ENCODE measurements around the gene PTMS.
A peak's percentile ranks its signal among the peaks of the same experiment; 100 is the strongest.

The PTMS gene

DNA sequence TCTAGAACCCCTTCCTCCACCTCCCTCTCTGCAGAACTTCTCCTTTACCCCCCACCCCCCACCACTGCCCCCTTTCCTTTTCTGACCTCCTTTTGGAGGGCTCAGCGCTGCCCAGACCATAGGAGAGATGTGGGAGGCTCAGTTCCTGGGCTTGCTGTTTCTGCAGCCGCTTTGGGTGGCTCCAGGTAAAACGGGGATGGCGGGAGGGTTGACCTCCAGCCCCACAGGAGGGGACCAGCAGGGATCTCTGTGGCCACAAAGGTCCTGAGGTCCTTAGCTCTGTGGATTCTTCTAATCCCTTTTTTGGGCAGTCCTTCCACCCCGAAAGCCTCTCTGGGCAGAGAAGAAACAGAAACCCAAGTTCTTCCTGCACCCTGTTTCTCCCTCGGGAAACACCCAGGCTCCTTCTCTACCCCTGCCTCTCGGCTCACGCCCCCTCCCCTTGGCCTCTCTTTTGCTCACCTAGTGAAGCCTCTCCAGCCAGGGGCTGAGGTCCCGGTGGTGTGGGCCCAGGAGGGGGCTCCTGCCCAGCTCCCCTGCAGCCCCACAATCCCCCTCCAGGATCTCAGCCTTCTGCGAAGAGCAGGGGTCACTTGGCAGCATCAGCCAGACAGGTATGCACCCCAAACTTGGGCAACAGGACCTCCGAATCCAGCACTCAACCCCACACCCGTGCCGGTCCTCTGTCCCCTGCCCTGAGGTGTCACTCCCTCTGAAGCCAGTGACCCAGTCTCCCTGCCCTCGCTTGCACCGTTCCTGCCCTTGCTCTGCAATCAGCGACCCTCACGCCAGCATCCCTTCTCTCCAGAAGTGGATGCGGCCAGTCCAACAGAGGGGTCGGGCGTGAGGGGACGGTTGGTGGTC, 6.8 kb downstream of the PTMS start:
- DNase-seq, result no peak

DNA sequence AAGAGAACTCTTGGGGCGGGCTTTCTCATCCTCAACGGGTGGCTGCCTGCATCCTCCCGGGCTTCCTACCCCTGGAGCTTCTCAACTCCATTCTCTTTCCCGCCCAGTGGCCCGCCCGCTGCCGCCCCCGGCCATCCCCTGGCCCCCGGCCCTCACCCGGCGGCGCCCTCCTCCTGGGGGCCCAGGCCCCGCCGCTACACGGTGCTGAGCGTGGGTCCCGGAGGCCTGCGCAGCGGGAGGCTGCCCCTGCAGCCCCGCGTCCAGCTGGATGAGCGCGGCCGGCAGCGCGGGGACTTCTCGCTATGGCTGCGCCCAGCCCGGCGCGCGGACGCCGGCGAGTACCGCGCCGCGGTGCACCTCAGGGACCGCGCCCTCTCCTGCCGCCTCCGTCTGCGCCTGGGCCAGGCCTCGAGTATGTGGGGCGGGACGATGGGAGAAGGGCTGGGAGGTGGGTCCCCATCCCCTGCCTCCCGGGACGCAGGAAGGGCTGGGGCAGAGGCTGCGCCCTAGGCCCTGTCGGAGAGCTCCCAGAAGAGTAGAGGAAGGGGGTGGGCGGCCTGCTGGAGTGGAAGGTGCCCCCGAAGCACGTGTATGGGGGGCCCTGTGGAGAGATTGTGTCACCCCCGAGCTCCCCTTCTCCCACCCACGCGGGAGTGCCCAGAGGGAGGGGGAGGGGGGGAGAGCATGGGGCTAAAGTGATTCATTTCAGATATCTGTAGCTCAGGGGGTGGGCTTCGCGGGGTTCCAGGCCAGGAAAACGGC, 7.6 kb downstream of the PTMS start:
- DNase-seq, result peak; percentile 44

DNA sequence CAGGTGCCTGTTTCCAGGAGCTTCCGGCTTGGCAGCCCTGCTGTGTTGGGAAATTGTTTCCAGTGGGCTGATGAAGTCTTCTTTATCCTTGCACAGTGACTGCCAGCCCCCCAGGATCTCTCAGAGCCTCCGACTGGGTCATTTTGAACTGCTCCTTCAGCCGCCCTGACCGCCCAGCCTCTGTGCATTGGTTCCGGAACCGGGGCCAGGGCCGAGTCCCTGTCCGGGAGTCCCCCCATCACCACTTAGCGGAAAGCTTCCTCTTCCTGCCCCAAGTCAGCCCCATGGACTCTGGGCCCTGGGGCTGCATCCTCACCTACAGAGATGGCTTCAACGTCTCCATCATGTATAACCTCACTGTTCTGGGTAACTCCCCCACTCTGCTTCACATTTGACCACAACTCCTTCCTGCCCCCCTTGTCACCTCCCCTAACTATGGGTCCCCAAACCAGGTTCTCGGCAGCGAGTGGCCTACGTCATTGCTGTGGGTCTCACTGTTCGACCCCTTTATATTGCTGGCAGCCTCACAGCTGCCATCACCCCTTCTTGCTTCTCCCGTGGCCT, 8.4 kb downstream of the PTMS start:
- DNase-seq, result no peak

DNA sequence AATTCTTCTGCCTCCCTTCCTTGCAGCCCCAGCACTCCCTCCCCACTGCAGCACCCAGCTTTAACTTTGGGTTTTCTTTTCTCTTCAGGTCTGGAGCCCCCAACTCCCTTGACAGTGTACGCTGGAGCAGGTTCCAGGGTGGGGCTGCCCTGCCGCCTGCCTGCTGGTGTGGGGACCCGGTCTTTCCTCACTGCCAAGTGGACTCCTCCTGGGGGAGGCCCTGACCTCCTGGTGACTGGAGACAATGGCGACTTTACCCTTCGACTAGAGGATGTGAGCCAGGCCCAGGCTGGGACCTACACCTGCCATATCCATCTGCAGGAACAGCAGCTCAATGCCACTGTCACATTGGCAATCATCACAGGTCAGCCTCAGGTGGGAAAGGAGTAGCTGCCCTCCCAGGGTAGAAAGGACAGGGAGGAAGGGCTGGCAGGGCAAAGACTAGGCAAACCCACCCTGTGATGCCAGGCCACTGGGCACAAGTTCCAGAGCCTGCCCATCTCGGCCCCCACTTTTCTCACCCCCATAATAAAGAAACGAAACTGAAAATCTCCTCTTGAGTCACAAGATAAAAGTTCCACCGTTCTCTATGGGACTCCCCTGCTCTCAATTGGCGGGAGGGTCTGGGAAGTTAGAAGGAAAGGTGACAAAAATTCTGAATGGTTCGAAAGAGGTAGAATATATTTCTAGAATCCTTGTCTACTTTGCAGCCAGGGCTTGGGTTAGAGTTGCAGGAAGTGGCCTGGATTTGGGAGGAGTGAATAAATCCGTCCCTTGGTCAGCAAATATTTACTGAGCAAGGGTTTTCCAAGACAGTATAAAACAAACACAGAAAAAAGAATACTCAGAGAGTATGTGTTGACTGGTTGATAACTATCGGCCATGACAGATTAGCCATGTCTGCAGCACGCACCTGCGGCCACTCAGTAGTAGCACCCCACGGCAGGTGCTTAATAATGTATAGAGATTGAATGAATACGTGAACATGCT, 9.3 kb downstream of the PTMS start:
- DNase-seq, result no peak

DNA sequence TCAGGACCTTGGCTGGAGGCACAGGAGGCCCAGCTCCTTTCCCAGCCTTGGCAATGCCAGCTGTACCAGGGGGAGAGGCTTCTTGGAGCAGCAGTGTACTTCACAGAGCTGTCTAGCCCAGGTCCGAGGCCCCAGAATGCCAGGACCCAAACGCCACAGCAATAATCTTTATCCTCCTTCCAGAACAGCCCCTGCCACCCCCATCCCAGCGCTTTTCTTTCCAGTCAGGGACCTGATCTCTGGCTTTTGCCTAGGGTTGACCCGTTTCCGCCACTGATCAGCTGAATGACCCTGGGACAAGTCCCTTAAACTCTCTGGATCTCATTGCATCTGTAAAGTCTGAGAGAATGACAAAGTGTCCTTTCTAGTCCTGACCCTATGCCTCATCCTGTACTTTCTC, 11.2 kb downstream of the PTMS start:
- no peak for DNase-seq

DNA sequence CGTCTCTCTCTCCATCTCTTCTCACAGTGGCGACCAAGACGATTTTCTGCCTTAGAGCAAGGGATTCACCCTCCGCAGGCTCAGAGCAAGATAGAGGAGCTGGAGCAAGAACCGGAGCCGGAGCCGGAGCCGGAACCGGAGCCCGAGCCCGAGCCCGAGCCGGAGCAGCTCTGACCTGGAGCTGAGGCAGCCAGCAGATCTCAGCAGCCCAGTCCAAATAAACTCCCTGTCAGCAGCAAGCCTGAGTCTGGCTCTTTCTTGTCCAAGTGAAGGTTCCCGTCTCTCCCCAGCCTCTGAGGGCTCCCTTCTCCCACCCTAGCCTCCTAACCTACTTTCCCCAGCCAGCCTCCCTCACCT, 12.0 kb downstream of the PTMS start:
- DNase-seq, result no peak

DNA sequence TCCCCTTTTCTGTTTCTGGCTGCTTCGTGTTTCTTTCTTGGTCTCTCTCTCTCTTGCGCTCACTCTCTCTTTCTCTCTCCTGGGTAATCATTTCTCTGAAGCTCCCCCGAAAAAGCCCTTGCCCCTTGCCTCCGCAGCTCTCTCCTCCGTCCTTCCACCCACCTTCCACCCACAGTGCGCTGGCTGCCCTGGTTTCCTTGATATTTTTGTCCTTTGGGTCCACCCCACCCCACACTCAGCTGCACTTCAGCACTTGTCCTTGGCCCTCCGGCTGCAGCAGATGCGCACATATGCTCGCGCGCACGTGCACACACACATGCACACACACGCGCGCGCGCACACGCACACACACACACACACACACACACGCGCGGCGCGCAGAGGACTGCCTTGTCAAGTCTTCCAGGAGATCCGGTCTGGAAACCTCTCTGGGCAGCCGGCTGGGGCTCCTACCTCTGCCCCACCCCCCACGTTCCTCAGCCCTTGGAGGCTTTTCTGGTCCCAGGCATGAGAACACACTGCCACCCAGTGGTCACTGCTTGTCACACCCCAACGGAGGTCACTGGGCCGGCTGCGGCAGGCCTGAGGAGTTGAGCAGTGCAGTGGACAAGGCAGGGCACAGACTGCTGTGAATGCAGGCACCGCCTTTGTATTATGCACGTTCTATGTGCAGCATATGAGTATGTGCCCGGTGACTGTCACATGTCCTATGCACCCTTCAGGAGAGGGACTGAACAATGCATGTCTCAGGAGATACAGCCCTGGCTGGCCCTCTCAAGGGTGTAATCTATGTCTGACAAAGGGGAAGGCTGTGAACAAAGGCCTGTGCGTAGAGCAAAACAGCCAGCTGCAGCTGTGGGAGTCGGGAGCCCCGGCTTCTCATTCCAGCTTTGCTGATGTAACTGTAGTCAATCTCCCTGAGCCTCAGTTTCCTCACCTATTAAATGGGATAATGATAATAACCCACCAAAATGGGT, 12.7 kb downstream of the PTMS start:
- DNase-seq, result peak; percentile 86

DNA sequence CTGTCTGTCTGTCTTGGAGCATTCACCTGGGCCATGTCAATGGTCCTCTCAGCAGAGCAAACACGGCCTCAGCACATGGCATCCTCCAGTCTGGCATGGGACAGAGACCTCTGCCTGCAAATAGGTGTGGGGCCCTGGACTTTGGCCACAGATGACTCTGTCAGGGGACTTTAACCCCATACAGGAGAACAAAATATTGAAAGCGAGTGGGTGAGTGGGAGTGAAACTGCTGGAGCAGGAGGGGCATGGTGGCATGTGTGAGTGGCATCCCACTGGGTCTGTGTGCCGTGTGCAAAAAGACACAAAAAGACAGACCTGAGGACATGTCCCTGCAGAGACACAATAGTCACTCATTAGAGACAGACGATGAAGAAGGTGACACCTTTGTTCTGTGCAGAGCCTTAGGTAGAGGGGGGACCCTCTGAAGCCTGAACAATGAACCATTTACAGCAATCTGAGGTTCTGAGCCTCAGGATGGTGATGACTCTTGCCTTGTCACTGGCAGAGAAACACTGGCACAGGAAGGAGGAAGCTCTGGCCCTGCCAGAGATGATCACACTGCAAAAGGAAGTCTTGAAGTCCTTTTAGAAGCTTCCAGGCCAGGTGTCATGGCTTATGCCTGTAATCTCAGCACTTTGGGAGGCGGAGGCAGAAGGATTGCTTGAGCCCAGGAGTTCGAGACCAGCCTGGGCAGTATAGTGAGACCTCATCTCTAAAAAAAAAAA, 13.7 kb downstream of the PTMS start:
- DNase-seq, result no peak

DNA sequence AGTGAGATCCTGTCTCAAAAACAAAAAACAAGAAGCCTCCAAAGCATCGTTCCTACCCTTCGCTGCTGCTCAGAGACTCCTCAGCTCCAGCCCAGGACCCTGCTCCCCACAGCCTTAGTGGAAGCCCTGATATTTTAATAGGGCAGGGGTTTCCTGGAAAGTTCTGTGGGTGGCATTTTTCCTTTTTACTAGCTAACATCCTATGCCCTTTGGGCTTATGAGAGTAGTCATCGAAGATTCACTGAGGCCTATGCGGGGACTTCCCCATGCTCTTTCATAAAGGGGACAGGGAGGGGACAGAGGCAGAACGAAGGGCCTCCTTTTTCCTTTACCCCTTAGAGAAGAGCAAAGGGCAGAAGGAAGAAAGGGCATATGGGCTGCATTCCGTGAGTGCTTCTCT, 14.4 kb downstream of the PTMS start:
- DNase-seq, result no peak

DNA sequence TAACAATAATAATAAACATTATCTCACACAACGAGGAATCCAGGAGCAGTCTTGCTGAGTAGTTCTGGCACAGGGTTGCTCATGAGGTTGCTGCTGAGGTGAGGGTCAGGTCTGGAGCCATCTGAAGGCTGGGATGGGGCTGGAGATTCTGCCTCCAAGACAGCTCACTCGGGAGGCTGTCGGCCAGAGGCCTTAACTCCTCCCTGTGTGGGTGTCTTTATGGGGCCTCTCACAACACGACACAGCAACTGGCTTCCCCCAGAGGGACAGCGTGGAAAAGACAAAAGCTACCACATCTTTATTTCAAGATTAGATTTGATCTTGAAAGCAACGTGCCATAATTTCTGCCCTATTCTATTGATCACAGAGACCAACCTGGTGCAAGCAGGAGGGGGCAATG, 16.0 kb downstream of the PTMS start:
- no peak for DNase-seq

DNA sequence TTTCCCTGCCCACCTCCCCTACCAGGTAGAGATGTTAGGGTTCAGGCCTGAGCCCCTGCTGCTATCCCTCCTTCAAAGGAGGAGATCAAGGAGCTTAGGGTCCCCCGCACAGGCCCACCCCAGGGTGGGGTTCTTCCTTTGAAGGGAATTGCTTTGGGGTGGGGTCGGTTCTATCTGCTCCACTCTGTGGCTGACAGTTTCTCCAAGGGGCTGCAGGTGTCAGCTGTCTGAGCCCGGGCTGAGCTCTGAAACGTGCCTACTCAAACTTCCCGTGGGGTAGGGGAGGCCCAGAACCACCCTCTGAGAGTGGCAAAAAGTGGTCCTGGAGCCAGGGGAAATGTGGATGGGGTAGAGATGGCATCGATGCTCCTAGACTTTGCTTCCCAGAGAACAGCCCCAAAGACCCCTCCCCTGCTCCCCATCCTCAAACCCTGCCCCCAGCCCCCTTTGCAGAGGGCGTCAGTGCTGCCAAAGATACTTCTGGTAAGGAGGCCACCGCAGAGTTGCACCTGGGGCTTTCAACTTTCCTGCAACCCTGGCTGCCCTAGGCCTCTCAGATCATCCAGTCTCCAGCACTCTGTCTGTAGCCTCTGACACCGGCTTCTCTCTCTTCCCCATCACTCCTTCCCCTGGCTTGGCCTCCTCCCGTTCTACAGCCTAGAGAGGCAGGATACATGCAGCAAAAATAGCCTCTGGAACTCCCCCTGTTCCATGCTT, 16.8 kb downstream of the PTMS start:
- no peak for DNase-seq

DNA sequence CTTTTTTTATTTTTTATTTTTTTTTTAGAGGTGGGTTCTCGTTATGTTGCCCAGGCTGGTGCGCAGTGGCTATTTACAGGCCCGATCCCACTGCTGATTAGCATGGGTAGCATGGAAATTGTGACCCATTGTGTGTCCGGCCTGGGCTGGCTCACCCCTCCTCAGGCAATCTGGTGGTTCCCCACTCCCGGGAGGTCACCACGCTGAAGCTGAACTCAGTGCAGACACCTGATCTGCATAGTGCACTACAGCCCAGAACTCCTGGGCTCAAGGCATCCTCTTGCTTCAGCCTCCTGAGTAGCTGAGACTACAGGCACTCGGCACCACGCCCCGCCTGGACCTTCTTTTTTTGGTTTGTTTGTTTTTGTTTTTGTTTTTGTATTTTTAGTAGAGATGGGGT, 17.7 kb downstream of the PTMS start:
- no peak for DNase-seq

DNA sequence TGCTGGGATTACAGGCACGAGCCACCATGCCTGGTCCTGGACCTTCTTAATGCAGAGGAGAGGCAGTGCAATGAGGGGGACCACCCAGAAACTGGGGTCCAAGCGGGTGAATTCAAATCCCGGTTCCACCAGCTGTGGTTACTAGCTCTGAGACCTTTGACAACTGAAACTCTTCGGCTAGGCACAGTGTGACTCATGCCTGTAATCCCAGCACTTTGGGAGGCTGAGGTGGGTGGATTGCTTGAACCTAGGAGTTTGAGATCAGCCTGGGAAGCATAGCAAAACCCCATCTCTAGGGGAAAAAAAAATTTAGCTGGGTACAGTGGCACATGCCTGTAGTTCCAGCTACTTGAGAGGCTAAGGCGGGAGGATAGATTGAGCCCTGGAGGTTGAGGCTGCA, 18.1 kb downstream of the PTMS start:
- DNase-seq, result no peak

DNA sequence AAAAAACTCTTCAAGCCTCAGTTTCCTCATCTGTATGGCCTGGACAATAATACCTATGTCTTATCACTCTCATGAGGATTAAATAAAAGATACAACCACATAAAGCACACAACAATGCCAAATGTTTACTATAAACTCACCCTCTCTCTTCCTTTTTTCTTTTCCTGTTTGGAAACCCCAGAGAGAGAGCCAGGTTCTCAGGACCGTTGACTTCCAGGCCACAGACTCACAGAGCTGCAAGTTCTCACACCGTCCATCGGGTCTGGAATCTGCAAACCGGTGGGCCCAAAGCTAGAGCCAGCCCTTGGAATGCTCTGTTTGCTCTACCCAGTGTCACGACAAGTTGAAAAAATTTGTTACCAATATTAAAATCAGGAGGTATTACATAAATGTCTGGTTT, 18.6 kb downstream of the PTMS start:
- DNase-seq, result no peak

DNA sequence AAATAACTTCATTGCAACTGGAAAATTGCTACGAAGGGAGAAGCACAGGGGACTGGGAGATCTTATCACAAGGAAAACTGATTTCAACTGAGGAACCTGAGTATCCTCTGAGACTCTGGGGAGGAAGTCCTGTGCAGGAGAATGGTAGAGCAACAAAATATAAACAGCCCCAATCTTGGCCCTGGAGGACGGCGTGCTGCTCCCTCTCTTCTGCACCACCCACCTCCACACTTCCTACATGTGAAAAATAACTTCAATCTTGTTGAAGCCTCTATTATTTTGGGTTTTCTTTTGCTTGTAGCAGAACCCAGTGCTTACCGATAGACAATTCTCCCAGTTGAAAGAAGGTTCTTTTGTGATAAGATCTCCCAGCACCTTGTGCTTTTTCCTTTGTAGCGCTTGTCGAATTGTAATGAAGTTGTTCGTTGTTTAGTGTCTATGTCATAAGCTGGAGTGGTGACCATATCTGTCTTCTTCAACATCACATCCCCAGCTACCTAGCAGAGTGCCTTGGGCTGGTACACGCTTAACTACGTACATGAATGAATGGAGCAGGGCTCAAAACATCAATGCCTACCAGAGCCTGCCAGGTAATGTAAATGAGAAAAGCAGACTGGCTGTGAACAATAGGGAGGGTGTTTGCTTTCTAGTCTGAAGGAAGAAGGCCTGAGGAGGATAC, 20.4 kb downstream of the PTMS start:
- no peak for DNase-seq

DNA sequence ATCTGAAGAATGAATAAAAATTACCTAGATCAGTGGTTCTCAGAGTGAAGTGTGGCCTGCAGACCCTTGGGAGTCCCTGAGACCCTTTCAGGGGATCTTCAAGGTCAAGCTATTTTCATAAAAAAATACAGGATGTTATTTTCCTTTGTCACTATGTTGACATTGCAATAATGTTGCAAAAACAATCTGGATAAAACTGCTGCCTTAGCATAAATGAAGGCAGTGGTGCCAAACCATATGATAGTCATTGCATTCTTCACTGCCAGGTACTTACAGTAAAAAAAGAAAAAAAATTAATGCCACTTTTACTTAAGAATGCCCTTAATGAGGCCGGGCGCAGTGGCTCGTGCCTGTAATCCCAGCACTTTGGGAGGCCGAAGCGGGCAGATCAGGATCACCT, 21.1 kb downstream of the PTMS start:
- no peak for DNase-seq

DNA sequence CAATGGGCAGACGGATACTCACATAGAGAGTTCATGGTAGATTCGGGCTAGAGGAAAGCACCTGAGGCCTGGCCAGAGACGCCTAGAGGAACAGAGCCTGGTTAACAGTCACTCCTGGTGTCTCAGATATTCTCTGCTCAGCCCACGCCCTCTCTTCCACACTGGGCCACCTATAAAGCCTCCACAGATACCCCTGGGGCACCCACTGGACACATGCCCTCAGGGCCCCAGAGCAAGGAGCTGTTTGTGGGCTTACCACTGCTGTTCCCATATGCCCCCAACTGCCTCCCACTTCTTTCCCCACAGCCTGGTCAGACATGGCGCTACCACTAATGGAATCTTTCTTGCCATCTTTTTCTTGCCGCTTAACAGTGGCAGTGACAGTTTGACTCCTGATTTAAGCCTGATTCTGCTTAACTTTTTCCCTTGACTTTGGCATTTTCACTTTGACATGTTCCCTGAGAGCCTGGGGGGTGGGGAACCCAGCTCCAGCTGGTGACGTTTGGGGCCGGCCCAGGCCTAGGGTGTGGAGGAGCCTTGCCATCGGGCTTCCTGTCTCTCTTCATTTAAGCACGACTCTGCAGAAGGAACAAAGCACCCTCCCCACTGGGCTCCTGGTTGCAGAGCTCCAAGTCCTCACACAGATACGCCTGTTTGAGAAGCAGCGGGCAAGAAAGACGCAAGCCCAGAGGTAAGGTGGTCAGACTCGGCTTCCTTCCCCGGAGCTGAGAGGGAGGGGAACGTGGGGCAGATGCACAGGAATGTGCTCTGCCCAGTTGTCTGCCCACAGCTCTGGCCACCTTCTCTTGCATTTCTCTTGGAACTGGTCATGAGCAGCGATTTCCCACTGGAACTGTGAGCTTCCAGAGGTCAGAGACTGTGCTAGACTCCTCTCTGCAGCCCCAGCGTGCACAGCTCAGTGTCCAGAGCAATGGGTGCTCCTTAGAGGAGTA, 23.1 kb downstream of the PTMS start, which contains the start of gene CD4:
Gene CD4, plus strand, starts transcription at position 557 of the 953 bp plus-strand sequence. CDS start 10,611 bp downstream, outside the sequence.
- DNase-seq, result peak; percentile 74

DNA sequence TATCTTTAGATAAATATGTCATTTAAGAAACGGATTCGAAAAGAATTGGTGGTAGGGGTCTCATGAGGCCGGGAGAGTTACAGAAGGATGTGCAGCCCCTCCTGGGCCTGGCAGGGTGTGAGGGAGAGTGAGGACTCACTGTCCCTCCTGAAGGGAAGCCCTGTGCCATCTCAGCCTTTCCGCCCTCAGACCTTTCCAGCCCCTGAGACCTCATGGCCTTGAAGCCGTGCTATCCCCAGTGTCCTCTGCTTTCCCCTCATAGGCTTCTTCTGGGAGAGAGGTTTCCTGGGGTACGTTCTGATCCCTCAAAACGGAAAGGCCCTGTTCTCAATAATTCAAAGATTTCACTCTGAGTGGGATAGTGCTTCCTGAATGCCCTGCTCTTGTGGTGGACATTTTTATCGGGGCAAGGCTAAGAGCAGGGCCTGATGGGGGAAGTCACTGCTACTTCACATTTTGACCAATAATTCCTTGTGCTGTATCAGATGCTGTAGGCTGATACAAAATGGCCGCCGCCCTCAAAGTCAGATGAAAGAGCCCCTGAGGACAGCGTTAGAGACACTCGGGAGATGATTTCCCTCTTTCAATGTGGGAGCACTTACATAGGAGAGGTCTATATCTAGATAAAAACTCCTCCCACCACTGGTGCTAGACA, 24.5 kb downstream of the PTMS start:
- peak; percentile 52 for DNase-seq

Data from stimulated activated CD4-positive, alpha-beta T cell treated with anti-CD3 and anti-CD28 coated beads, Interleukin-4, amount 100 ng/mL, for 1 hour (primary cell).